ENCODE results near the gene SNRNP35.

Gene SNRNP35

DNA sequence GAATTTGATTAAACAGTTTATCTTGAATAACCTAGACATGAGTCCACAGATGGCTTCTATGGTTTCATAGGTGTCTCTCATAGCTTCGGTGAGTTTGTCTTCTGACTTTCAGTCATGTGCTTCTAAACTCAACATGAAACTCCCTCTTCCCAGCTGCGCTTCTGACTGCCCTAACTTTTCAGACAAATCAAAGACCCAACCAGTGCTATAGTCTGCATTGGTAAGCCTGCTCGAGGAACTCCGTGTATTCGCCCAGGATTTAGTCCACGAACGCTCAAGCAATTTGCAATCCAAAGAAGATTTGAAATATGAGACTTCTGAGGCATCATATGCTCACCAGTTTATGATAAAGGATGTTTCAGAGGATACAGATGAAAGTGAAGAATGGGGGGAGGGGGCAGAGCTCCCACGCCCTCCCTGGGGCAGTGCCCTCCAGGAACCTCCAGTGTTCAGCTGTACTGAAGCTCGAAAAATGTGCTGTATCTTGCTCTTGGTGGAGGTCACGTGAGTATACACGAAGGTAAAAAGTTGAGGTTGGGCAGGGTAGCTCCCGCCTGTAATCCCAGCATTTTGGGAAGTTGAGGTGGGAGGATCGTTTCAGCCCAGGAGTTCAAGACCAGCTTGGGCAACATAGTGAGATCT lies 16.3 kb upstream of the SNRNP35 start:
- ChIA-PET CTCF (no interaction called here), POLR2A (interaction anchor here (0.6 kb wide), 1 partner anchor 11 kb away, joined by 4 read pairs; no protein-coding TSS in a partner anchor)
- H3K9me3 ChIP-seq (ENCODE audit: control extremely low read depth in 1 of 5, control insufficient read depth in 4 of 5, insufficient read depth in 2 of 5, low read depth in 1 of 5, low read length in 4 of 5), result no peaks in the 10 kb centered on the region
- H3K27me3 ChIP-seq (replicated peaks in 2 of 5; ENCODE audit: control insufficient read depth in 4 of 5, insufficient read depth in 5 of 5, low read length in 4 of 5), result no peaks in the 10 kb centered on the region
- peaks cover 3 to 50% (median 19%) of the 10 kb centered on the region in 4 experiments for H3K4me1 ChIP-seq (ENCODE audit: control extremely low read depth in 1 of 4, control insufficient read depth in 4 of 4, insufficient read depth in 4 of 4, low read length in 3 of 4)
- 96% methylated on average over 8 of the region's 13 CpGs for WGBS (ENCODE audit: insufficient coverage)
- no peak for DNase-seq
- no peak overlapping the region for H3K4me3 ChIP-seq (ENCODE audit: control insufficient read depth in 1 of 7, extremely low read depth in 1 of 7, insufficient read depth in 4 of 7, low read depth in 2 of 7, low read length in 6 of 7)
- no peaks in the 10 kb centered on the region for H3K36me3 ChIP-seq (ENCODE audit: control insufficient read depth in 4 of 4, insufficient read depth in 4 of 4, low read length in 3 of 4)
- H3K27ac ChIP-seq (ENCODE audit: insufficient read depth in 1 of 2, low read depth in 1 of 2, low read length in 2 of 2, poor library complexity in 1 of 2, severe bottlenecking in 2 of 2), result no peak overlapping the region

DNA sequence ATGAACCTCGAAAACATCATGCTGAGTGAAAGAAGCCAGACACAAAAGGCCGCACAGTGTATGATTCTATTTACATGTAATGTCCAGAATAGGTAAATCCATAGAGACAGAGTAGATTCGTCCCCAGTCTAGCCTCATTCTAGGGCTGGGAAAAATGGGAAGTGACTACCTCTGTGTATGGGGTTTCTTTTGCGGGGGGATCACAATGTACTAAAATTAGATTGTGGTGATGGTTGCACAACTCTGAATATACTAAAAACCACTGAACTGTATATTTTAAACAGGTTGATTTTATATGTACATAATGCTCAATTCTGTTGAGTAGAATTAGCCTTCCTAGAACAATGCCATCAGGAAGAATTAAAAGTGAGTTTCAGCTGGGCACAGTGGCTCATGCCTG lies 15.2 kb upstream of the SNRNP35 start:
- ChIA-PET POLR2A (no interaction called here), CTCF (interaction anchor here (0.8 kb wide), 1 partner anchor 9 kb away, joined by 3 read pairs; no protein-coding TSS in a partner anchor)
- Histone ChIP-seq H3K27ac (ENCODE audit: insufficient read depth in 1 of 2, low read depth in 1 of 2, low read length in 2 of 2, poor library complexity in 1 of 2, severe bottlenecking in 2 of 2) (no peak overlapping the region), H3K4me3 (ENCODE audit: control insufficient read depth in 1 of 7, extremely low read depth in 1 of 7, insufficient read depth in 4 of 7, low read depth in 2 of 7, low read length in 6 of 7) (no peak overlapping the region), H3K9me3 (ENCODE audit: control extremely low read depth in 1 of 5, control insufficient read depth in 4 of 5, insufficient read depth in 2 of 5, low read depth in 1 of 5, low read length in 4 of 5) (no peaks in the 10 kb centered on the region), H3K4me1 (ENCODE audit: control extremely low read depth in 1 of 4, control insufficient read depth in 4 of 4, insufficient read depth in 4 of 4, low read length in 3 of 4) (peaks cover 3 to 41% (median 15%) of the 10 kb centered on the region in 4 experiments), H3K27me3 (replicated peaks in 2 of 5; ENCODE audit: control insufficient read depth in 4 of 5, insufficient read depth in 5 of 5, low read length in 4 of 5) (no peaks in the 10 kb centered on the region), H3K36me3 (ENCODE audit: control insufficient read depth in 4 of 4, insufficient read depth in 4 of 4, low read length in 3 of 4) (no peaks in the 10 kb centered on the region)
- DNase-seq, result peak in 1 of 3 donors; percentile 38
- 67% methylated on average over 3 of the region's 4 CpGs for WGBS (ENCODE audit: insufficient coverage)

GRCh38 chr12:123444092-123445026 lies 13.6 kb upstream of the SNRNP35 start:
- Histone ChIP-seq H3K4me1 (ENCODE audit: control extremely low read depth in 1 of 4, control insufficient read depth in 4 of 4, insufficient read depth in 4 of 4, low read length in 3 of 4) (peaks cover 3 to 49% (median 23%) of the 10 kb centered on the region in 4 experiments), H3K27ac (ENCODE audit: insufficient read depth in 1 of 2, low read depth in 1 of 2, low read length in 2 of 2, poor library complexity in 1 of 2, severe bottlenecking in 2 of 2) (no peak overlapping the region), H3K4me3 (ENCODE audit: control insufficient read depth in 1 of 7, extremely low read depth in 1 of 7, insufficient read depth in 4 of 7, low read depth in 2 of 7, low read length in 6 of 7) (no peak overlapping the region), H3K9me3 (ENCODE audit: control extremely low read depth in 1 of 5, control insufficient read depth in 4 of 5, insufficient read depth in 2 of 5, low read depth in 1 of 5, low read length in 4 of 5) (no peaks in the 10 kb centered on the region), H3K27me3 (replicated peaks in 2 of 5; ENCODE audit: control insufficient read depth in 4 of 5, insufficient read depth in 5 of 5, low read length in 4 of 5) (no peaks in the 10 kb centered on the region), H3K36me3 (ENCODE audit: control insufficient read depth in 4 of 4, insufficient read depth in 4 of 4, low read length in 3 of 4) (no peaks in the 10 kb centered on the region)
- DNase-seq, result no peak
- ChIA-PET CTCF (interaction anchor here (0.9 to 1.1 kb wide), 2 partner anchors 8 to 16 kb away, joined by 4 read pairs; no protein-coding TSS in a partner anchor), POLR2A (no interaction called here)
- 95% methylated on average over 5 of the region's 8 CpGs for WGBS (ENCODE audit: insufficient coverage)

GRCh38 chr12:123445388-123446332 lies 12.3 kb upstream of the SNRNP35 start:
- H3K27ac ChIP-seq (ENCODE audit: insufficient read depth in 1 of 2, low read depth in 1 of 2, low read length in 2 of 2, poor library complexity in 1 of 2, severe bottlenecking in 2 of 2), result peak overlapping the region in 1 of 2 experiments; percentile 9
- H3K4me1 ChIP-seq (ENCODE audit: control extremely low read depth in 1 of 4, control insufficient read depth in 4 of 4, insufficient read depth in 4 of 4, low read length in 3 of 4), result peaks cover 3 to 50% (median 24%) of the 10 kb centered on the region in 4 experiments
- no peak overlapping the region for H3K4me3 ChIP-seq (ENCODE audit: control insufficient read depth in 1 of 7, extremely low read depth in 1 of 7, insufficient read depth in 4 of 7, low read depth in 2 of 7, low read length in 6 of 7)
- CTCF ChIA-PET, result interaction anchor here (0.9 to 4.4 kb wide), 3 partner anchors 9 to 14 kb away, joined by 4 to 19 read pairs (median 4); partner anchors contain the start of gene RILPL2
- DNase-seq, result no peak
- H3K36me3 ChIP-seq (ENCODE audit: control insufficient read depth in 4 of 4, insufficient read depth in 4 of 4, low read length in 3 of 4), result no peaks in the 10 kb centered on the region
- WGBS (ENCODE audit: insufficient coverage), result 62% methylated on average over 13 of the region's 18 CpGs
- POLR2A ChIA-PET, result interaction anchor here (0.6 to 0.7 kb wide), 2 partner anchors 399 to 1068 kb away, joined by 3 to 4 read pairs; no protein-coding TSS in a partner anchor
- H3K9me3 ChIP-seq (ENCODE audit: control extremely low read depth in 1 of 5, control insufficient read depth in 4 of 5, insufficient read depth in 2 of 5, low read depth in 1 of 5, low read length in 4 of 5), result no peaks in the 10 kb centered on the region
- no peaks in the 10 kb centered on the region for H3K27me3 ChIP-seq (replicated peaks in 2 of 5; ENCODE audit: control insufficient read depth in 4 of 5, insufficient read depth in 5 of 5, low read length in 4 of 5)

GRCh38 chr12:123446333-123446713 lies 11.6 kb upstream of the SNRNP35 start:
- H3K36me3 ChIP-seq (ENCODE audit: control insufficient read depth in 4 of 4, insufficient read depth in 4 of 4, low read length in 3 of 4), result no peaks in the 10 kb centered on the region
- POLR2A ChIA-PET, result interaction anchor here (0.6 to 0.7 kb wide), 3 partner anchors 14 to 1069 kb away, joined by 3 to 7 read pairs (median 4); no protein-coding TSS in a partner anchor
- CTCF ChIA-PET, result interaction anchor here (4.4 kb wide), 1 partner anchor 9 kb away, joined by 19 read pairs; the partner anchor contains the start of gene RILPL2

GRCh38 chr12:123449249-123449733 lies 8.6 kb upstream of the SNRNP35 start:
- no peaks in the 10 kb centered on the region for H3K9me3 ChIP-seq (ENCODE audit: control extremely low read depth in 1 of 5, control insufficient read depth in 4 of 5, insufficient read depth in 2 of 5, low read depth in 1 of 5, low read length in 4 of 5)
- H3K4me3 ChIP-seq (ENCODE audit: control insufficient read depth in 1 of 7, extremely low read depth in 1 of 7, insufficient read depth in 4 of 7, low read depth in 2 of 7, low read length in 6 of 7), result no peak overlapping the region
- ChIA-PET POLR2A (no interaction called here), CTCF (interaction anchor here (0.9 to 4.4 kb wide), 5 partner anchors 8 to 28 kb away, joined by 3 to 19 read pairs (median 4); partner anchors contain the start of genes RILPL2 and SNRNP35)
- no peak overlapping the region for H3K27ac ChIP-seq (ENCODE audit: insufficient read depth in 1 of 2, low read depth in 1 of 2, low read length in 2 of 2, poor library complexity in 1 of 2, severe bottlenecking in 2 of 2)
- no peaks in the 10 kb centered on the region for H3K36me3 ChIP-seq (ENCODE audit: control insufficient read depth in 4 of 4, insufficient read depth in 4 of 4, low read length in 3 of 4)
- DNase-seq, result no peak
- H3K4me1 ChIP-seq (ENCODE audit: control extremely low read depth in 1 of 4, control insufficient read depth in 4 of 4, insufficient read depth in 4 of 4, low read length in 3 of 4), result peaks cover 3 to 27% (median 16%) of the 10 kb centered on the region in 4 experiments
- H3K27me3 ChIP-seq (replicated peaks in 2 of 5; ENCODE audit: control insufficient read depth in 4 of 5, insufficient read depth in 5 of 5, low read length in 4 of 5), result no peaks in the 10 kb centered on the region
- WGBS (ENCODE audit: insufficient coverage), result 100% methylated on average over 2 of the region's 2 CpGs

More at GRCh38 chr12:123446333-123446713, 11.6 kb upstream of the SNRNP35 start:
- 97% methylated on average over 2 of the region's 4 CpGs for WGBS (ENCODE audit: insufficient coverage)
- Histone ChIP-seq H3K4me1 (ENCODE audit: control extremely low read depth in 1 of 4, control insufficient read depth in 4 of 4, insufficient read depth in 4 of 4, low read length in 3 of 4) (peaks cover 3 to 50% (median 24%) of the 10 kb centered on the region in 4 experiments), H3K27ac (ENCODE audit: insufficient read depth in 1 of 2, low read depth in 1 of 2, low read length in 2 of 2, poor library complexity in 1 of 2, severe bottlenecking in 2 of 2) (peak overlapping the region in 1 of 2 experiments; percentile 9), H3K9me3 (ENCODE audit: control extremely low read depth in 1 of 5, control insufficient read depth in 4 of 5, insufficient read depth in 2 of 5, low read depth in 1 of 5, low read length in 4 of 5) (no peaks in the 10 kb centered on the region), H3K4me3 (ENCODE audit: control insufficient read depth in 1 of 7, extremely low read depth in 1 of 7, insufficient read depth in 4 of 7, low read depth in 2 of 7, low read length in 6 of 7) (no peak overlapping the region), H3K27me3 (replicated peaks in 2 of 5; ENCODE audit: control insufficient read depth in 4 of 5, insufficient read depth in 5 of 5, low read length in 4 of 5) (no peaks in the 10 kb centered on the region)
- no peak for DNase-seq

All from common myeloid progenitor, CD34-positive (primary cell).